MG63 (cell line): Measurements from ENCODE around the gene JCAD. TPM values are rescaled to one million over a fixed set of nuclear protein-coding genes. Genes with fewer than 3 reads are reported as not detected.

Source experiments
- DNase-seq: peaks from one replicate; pipeline ENCODE4 v3.0.0-alpha.2; 2020
- H3K27me3 ChIP-seq: fragments of 250-450 bp; sonication (Bioruptor Pico); 2 replicates; pipeline ENCODE4 v1.5.1; 2020; ENCODE audit warnings: mild to moderate bottlenecking, moderate library complexity
- H3K36me3 ChIP-seq: fragments of 250-450 bp; sonication (Bioruptor Pico); 2 replicates; pipeline ENCODE4 v1.5.1; 2020; ENCODE audit warnings: mild to moderate bottlenecking, moderate library complexity
- H3K4me3 ChIP-seq: fragments of 250-450 bp; sonication (Bioruptor Pico); 2 replicates; pipeline ENCODE4 v1.5.1; 2020; ENCODE audit warnings: mild to moderate bottlenecking, moderate library complexity
- H3K9me3 ChIP-seq: fragments of 250-450 bp; sonication (Bioruptor Pico); 2 replicates; pipeline ENCODE4 v1.5.1; 2020; ENCODE audit warnings: mild to moderate bottlenecking, moderate library complexity
- total RNA-seq: library from RNA; depleted of rRNA; stranded (reverse); fragments of >200 nt; shearing (Covaris generic); gene quantifications from 2 replicates; pipeline ENCODE4 v1.2.3, GENCODE V29; 2014; ENCODE audit warnings: low replicate concordance

Gene JCAD
- total RNA-seq, 1 experiment from 2014 or later, result 5.8 TPM

DNA sequence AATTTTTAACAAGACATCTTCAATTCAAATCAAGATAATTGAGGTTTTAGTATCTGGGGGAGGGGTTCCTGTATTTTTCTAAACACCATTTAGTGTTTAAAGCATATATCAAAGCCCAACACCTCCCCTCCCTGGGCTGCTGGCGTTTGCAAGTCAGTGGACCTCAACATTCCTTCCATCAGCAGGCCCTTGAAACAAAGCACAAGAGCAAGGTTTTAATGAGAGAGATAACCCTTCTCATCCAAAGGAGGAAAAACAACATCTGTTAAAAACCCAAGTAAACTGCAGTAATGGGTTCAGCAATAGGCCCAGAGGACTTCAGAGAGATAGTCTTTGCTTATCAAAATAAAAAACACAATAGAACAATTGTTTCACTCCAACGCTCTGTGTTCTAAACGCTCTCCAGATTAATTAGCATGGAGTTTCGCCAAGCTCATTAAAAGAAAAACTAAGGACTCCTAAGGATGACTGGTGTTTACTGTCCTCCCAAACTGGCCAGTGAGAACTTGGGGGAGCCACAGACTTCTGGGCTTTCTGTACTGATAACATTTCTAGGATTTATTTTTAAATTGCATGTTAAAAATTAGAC, 2.5 kb downstream of the JCAD start:
- DNase-seq, result no peak
- peak overlapping the region; percentile 60 for H3K4me3 ChIP-seq
- H3K27me3 ChIP-seq, result no peaks in the 10 kb centered on the region
- no peaks in the 10 kb centered on the region for H3K9me3 ChIP-seq
- peaks cover 3% of the 10 kb centered on the region; the same call in 1 of the 2 replicates for H3K36me3 ChIP-seq

DNA sequence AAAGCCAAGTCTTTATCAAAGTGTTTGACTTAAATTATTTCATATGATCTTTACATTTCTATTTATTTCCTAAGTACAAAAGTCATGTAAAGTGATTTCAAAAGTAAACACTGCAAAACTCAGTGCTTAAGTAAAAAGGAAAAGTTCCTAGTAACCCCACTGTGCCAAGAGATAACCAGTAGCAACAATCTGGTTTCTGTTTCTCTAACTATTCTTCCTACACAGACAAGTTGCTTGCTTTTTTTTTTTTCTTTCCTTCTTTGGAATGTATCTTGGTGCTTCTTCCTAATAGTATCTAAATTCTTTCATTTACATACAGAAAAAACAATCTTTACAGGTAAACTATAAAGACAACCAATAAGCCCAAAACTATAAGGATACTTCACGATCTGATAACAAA, 3.1 kb downstream of the JCAD start:
- Histone ChIP-seq H3K27me3 (no peaks in the 10 kb centered on the region), H3K36me3 (peaks cover 3% of the 10 kb centered on the region; the same call in 1 of the 2 replicates), H3K4me3 (peak overlapping the region; percentile 60; the same call in 1 of the 2 replicates), H3K9me3 (no peaks in the 10 kb centered on the region)
- no peak for DNase-seq

DNA sequence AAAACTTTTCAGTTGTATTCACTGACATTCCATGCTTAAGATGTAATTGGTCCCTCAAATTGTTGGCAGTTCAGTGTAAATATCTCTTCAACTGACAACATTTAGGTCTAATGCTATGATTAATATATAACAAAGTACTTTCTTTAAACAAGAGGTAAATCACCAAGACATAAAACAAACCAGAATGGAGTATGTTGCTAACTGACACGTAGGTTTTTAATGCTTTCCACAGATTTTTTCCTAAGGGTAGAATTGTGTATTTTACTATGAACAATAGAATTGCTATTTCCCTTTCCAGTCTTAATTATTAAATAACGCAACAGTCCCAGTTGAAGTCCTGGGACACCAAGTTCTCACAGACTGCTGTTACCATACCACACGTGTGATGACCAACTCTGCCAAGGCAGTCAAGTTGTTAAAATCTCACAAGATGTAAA, 4.1 kb downstream of the JCAD start:
- H3K4me3 ChIP-seq, result no peak overlapping the region
- no peak for DNase-seq

DNA sequence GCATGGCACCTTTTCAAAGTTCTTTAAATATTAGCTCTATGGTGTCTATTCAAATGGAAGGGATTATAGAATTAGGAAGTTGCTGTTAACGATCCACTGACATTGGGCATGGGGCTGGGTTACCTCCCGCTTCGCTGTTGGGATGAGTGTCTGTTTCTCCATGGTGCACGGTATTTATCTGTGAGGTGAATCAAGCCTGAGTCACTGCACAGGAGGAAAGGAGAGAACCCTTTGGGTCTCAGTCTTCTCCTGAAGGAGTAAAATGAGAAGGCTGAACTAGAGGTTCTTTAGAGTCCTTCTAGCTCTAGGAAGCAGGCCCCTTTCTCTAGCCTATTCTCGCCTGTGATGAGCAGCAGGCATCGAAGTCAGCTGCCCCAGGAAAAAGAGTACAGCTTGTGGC, 7.3 kb downstream of the JCAD start:
- Histone ChIP-seq H3K9me3 (no peaks in the 10 kb centered on the region), H3K27me3 (no peaks in the 10 kb centered on the region), H3K4me3 (no peak overlapping the region), H3K36me3 (peaks cover 7% of the 10 kb centered on the region)
- DNase-seq, result peak; percentile 42

More for the DNA sequence above, 4.1 kb downstream of the JCAD start:
- Histone ChIP-seq H3K36me3 (peaks cover 3% of the 10 kb centered on the region; the same call in 1 of the 2 replicates), H3K27me3 (no peaks in the 10 kb centered on the region), H3K9me3 (no peaks in the 10 kb centered on the region)

DNA sequence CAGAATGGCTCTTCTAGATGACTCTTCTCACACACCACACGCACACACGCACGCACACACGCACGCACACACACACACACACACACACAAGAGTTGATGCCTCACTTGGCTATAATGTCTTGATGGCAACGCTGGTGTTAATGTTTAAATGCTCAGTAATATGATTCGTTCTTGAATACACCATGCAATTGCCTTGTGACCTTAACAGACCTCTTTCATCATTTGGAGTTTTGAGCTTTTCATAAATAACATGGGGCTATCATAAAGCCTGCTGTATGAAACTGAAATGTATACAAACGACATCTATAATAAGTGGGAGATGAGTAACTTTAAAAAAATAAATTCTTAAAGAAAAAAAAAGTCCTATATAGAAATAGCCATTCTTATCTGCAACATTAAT, 8.2 kb downstream of the JCAD start:
- H3K9me3 ChIP-seq, result no peaks in the 10 kb centered on the region
- no peak for DNase-seq
- no peak overlapping the region for H3K4me3 ChIP-seq
- H3K27me3 ChIP-seq, result no peaks in the 10 kb centered on the region
- peaks cover 13% of the 10 kb centered on the region for H3K36me3 ChIP-seq

DNA sequence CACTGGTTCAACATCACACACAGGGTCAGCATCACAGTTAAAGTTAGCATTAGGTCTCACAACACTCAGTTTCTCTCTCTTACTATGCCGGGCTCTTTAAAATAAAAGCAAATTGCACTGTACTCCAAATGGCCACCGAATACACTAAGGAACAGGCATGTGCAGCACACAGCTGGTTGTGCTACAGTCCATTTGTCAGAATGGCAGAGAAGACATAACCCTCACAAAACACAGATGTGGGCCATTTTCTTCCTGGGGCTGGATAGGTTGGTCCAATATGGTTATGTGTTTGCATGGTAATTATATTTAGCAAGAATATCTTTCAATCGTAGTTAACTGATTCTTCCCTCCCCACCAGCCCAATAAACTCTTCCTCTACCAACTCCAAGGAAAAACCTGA, 9.0 kb downstream of the JCAD start:
- H3K4me3 ChIP-seq, result no peak overlapping the region
- no peaks in the 10 kb centered on the region for H3K27me3 ChIP-seq
- DNase-seq, result no peak
- no peaks in the 10 kb centered on the region for H3K9me3 ChIP-seq
- peaks cover 18% of the 10 kb centered on the region for H3K36me3 ChIP-seq

DNA sequence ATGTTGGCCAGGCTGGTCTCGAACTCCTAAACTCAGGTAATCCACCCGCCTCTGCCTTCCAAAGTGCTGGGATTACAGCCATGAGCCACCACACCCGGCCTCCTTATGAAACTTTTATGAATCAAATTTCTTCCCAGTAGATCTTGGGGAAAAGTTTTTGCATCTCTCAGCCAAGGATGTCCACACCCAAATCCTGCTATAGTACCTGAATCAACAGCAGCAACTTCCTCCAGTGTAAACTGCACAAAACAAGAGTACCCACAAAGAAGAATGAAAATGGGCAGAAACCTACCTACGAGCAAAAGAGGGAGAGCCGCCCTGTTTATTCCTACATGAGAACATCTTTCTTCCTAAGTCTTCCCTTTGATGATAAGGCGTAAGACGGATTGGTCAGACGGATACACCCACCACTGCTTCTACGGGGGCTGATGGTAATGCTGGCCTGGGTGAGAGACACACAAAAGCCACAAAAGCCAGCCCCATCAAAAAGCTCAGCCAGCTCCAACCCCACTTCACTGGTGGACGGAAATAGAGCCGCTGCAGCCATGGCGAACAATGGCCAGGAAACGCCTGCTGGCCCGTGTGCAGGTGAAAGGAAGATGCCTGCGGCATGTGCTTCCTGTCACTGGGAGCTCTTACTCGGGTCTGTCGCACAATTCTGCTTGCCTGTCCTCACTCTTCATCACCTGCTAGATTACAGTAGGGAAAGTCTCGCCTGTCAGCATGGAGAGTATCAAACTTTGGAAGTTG, 10.4 kb downstream of the JCAD start:
- Histone ChIP-seq H3K4me3 (no peak overlapping the region), H3K9me3 (no peaks in the 10 kb centered on the region), H3K36me3 (peaks cover 18% of the 10 kb centered on the region), H3K27me3 (no peaks in the 10 kb centered on the region)
- no peak for DNase-seq

DNA sequence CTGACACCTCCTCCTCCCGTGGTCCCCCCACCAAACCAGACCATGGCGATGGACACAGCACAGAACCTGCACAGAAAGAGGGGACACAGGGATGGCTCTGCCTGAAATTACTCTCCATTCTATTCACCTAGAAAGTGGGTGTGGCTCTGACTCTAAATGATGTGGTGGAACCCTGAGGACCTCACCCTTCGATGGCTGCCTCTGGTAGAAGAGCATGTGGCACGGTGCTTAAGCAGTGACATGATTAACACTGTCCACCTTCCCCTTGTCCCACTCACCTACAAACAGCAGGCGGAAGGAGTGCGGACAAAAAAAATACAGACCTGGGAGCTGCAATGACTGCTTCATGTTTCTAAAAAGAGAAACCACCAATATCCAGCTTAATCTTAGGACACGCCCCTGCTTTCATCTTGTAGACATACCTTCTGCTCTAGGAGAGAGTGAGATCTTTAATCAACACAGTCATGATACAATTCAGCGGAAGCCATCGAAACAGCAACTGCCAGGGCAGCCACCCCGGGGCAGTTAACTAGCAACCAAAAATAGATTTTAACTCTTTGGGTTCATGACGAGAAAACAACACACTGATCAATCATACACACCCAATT, 11.4 kb downstream of the JCAD start:
- no peak for DNase-seq
- Histone ChIP-seq H3K36me3 (peaks cover 17% of the 10 kb centered on the region), H3K9me3 (no peaks in the 10 kb centered on the region), H3K27me3 (no peaks in the 10 kb centered on the region), H3K4me3 (no peak overlapping the region)

DNA sequence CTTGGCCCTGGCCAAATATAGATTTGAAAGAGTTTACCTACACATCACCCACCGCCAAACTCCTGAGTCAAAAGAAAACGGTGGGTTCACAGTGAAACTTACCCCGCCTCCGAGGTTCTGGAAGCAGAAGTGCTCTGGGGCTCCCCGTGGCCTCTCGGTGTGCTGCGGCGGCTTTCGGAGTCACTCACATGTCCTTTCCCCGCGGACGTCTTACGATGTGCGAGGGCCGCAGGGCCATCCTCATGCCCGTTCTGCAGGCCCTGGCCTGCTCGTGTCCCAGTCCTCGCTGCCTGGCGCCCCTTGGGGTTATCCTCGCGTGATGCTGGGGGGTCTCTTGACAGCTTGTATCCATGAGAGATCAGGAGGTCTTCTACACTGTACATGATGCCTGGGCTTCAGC, 12.0 kb downstream of the JCAD start:
- no peak overlapping the region for H3K4me3 ChIP-seq
- no peaks in the 10 kb centered on the region for H3K27me3 ChIP-seq
- no peak for DNase-seq
- no peaks in the 10 kb centered on the region for H3K9me3 ChIP-seq
- peaks cover 15% of the 10 kb centered on the region; the same call in 1 of the 2 replicates for H3K36me3 ChIP-seq

DNA sequence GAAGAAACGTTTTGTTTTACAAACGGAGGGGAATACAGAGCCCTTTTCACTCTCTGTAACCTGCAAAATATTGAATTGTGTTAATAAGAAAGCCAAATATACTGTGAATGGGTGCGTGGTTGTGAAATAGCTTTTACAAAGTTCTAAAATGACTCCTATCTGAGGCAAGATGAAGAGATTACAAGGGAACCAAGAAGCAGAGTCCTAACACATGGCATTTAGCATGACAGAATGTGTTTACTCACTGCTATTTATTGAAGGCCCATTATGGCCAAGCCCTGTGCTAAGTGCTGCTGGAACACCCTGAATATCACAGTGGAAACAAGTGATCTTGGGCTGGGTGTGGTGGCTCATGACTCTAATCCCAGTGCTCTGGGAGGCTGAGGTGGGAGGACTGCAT, 12.9 kb downstream of the JCAD start:
- peaks cover 15% of the 10 kb centered on the region for H3K36me3 ChIP-seq
- H3K9me3 ChIP-seq, result no peaks in the 10 kb centered on the region
- H3K27me3 ChIP-seq, result no peaks in the 10 kb centered on the region
- DNase-seq, result no peak
- no peak overlapping the region for H3K4me3 ChIP-seq

GRCh38 chr10:30045961-30046360, 13.4 kb downstream of the JCAD start:
- Histone ChIP-seq H3K9me3 (no peaks in the 10 kb centered on the region), H3K27me3 (no peaks in the 10 kb centered on the region), H3K36me3 (peaks cover 19% of the 10 kb centered on the region), H3K4me3 (no peak overlapping the region)
- DNase-seq, result no peak

DNA sequence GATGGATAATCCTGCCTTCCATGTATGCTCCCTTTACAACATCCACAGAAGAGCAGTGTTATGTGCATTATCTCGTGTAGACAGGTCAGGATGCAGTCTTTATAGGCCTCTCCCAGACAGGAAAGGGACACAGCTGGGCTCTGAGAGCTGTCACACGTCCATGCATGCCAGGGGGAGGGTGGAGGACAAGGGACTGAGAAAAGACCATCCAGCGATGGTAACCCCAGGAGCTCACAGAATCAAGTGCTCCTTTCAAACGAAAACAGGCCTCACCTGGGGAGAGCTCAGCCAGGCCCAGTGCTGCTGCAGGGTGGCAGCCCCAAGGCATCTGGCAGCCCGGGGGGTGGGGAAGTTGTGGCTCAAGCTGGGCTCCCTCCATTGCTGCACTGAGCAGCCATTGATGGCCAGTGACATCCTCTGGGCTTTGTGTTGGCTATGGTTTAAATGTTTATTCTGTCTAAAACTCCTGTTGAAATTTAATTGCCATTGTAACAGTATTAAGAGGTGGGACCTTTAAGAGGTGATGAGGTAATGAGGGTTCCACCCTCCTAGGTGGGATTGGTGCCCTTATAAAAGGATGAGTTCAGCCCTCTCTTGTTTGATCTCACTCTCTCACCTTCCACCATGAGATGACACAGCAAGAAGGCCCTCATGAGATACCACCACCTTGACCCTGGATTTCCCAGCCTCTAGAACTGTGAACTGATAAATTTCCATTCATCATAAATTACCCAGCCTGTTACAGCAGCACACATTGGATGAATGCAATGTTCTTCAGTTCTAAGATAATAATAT, 15.7 kb downstream of the JCAD start:
- Histone ChIP-seq H3K9me3 (no peaks in the 10 kb centered on the region), H3K27me3 (no peaks in the 10 kb centered on the region), H3K4me3 (no peak overlapping the region), H3K36me3 (peaks cover 23% of the 10 kb centered on the region)
- no peak for DNase-seq

GRCh38 chr10:30042820-30043219, 16.6 kb downstream of the JCAD start:
- Histone ChIP-seq H3K27me3 (no peaks in the 10 kb centered on the region), H3K9me3 (no peaks in the 10 kb centered on the region), H3K36me3 (peaks cover 23% of the 10 kb centered on the region), H3K4me3 (no peak overlapping the region)
- no peak for DNase-seq

GRCh38 chr10:30041196-30042105, 17.9 kb downstream of the JCAD start:
- no peaks in the 10 kb centered on the region for H3K9me3 ChIP-seq
- H3K4me3 ChIP-seq, result no peak overlapping the region
- peaks cover 17% of the 10 kb centered on the region for H3K36me3 ChIP-seq
- no peak for DNase-seq
- no peaks in the 10 kb centered on the region for H3K27me3 ChIP-seq

DNA sequence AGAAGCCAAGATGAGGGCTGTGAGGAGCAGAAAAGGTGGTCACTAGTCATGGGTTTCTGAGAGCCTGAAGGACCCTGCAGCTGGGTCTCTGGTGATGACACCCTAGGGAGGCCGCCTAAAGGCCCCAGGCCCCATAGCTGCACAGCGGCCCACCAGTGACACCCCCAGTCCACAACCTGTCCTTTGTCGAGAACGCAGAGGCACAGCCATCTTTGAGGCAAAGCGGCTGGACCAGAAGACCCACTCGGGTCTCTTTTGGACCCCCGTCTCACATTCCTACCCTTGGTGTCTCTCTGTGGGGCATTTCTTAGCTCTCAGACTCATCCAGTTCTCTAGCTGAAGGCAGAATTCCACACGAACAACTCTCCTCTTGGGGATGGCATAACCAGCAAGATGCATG, 18.8 kb downstream of the JCAD start:
- Histone ChIP-seq H3K36me3 (peaks cover 10% of the 10 kb centered on the region), H3K9me3 (no peaks in the 10 kb centered on the region), H3K4me3 (no peak overlapping the region), H3K27me3 (no peaks in the 10 kb centered on the region)
- DNase-seq, result no peak

DNA sequence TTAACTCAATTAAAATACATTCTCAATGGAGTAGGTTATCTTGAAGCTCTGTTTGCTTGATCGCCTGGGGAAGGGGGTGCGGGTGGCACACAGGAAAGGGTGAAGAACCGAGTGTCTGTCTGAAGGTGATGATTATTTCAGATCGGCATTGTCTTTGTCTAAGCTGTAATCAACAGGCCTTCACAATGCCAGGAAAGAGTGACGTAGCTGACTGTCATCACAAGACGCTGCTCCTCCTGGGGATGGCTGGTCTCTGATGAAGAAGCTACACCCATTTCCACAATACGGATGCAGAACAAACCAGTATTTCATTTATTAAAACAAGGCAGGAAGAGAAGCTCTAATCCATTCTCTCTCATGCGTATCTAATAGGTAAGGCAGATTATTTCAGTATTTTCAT, 19.4 kb downstream of the JCAD start:
- Histone ChIP-seq H3K9me3 (no peaks in the 10 kb centered on the region), H3K36me3 (peaks cover 10% of the 10 kb centered on the region), H3K27me3 (no peaks in the 10 kb centered on the region), H3K4me3 (no peak overlapping the region)
- DNase-seq, result no peak
